GDM1 (cell line): Measurements from ENCODE around the gene RAD50.
"Not testable (repeated sequence)": the region's sequence is repeated elsewhere in the genome, so short reads cannot be mapped to it uniquely, and the experiment has no call there.

ENCODE experiments used
- DNase-seq: peaks from one replicate; lab custom pipeline; 2025; lab: John Stamatoyannopoulos, UW

The RAD50 gene

DNA sequence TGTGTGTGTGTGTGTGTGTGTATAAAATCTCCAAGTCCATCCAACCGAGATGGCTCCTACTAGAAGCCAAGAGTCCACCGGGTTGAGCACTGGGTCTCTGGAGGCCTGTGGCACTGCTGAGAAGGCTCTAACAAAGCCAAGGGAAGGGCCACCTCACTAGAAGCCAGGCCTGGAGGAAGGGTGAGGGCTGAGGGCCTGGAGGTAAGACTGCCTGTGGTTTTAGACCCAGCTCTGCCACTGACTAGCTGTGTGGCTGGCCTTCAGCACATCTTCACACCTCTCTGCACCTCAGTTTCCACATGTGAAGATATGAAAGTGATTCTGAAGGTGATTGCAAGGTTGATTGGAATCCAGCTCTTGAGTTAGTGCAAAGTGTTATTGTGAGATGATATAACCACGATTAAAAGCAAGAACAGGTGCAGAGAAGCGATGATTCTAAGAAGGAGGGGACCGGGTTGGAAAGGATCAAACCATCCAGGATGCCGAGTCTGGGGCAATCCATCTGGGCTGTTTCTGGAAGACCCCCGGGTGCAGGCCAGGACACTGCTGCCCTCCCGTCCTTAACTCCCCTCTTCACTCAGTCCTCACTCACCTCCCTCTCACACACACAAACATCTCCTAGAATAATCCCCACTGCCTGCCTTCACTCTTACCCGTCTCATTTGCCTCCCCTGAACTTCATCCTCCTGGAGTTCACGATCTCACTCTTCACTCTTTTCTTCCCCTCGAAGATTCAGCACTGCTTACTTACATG lies 119.3 kb downstream of the RAD50 start:
- no peak for DNase-seq

DNA sequence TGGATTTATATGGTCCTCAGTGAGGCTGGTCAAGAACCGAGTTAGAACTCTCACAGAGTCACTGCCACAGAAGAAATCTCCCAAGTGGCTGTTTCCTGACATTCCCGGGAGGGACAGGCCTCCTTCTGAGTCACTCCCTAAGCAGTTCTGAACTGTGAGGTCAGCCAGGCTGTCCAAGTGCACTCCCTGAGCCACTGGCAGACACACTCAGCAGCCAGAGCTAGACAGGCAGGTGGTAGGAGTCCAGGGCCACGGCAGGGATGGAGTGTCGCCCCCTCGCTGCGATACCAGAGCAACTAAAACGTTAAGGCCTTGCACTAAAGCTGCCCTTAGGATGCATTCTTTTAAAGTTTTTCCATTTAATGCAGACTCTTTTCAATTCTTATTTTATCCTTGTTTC lies 120.4 kb downstream of the RAD50 start:
- no peak for DNase-seq

DNA sequence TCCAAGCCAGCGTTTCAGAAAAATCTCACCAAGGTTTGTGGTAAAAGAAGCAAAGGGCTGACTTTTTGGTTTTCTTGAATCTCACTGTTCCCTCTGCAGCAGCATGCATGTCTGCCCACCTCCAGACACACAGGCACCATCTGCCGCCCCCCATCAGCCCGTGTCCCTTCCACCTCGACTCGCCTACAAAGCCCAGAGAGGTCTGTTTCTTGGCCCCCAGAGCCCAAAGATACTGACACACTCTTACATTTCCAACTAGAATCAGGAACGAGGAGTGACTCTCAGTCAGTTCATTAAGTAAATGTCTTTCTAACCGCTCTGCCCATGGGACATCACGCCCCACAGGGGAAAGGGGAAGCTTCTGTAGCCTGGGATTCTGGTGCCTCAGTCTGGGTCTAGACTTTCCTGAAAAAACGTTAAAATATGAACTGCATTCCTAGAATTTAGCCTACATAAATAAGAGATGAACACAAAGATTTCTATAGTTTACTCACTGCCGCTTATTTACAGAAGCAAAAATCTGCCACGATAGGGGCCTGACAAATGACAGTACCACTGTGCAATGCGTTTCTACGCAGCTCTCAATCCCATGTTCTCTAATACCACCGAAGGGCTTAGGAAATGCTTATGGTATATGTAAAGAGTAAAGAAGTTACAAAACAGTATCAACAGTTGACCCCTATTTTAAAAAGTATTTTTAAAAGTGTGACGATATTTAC lies 121.1 kb downstream of the RAD50 start:
- DNase-seq, result no peak

DNA sequence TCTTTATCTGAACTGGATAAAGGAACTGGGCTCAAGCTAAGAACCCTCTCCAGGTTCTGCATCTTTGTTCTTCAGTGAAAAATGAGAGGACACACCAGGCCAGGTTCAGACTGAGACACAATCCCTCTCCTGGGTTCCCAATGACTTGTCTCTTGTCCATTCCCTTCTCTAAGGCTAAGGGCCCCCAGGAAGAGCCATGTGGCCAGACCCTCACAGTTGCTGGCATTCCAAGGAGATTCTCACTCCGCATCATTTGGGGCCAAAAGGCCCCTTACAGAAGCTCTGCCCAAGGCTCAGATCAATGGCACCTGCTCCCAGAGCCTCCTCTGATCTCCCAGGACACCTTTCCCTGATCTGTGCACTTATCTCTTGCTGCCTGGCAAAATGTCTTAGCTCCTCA lies 122.0 kb downstream of the RAD50 start:
- no peak for DNase-seq

DNA sequence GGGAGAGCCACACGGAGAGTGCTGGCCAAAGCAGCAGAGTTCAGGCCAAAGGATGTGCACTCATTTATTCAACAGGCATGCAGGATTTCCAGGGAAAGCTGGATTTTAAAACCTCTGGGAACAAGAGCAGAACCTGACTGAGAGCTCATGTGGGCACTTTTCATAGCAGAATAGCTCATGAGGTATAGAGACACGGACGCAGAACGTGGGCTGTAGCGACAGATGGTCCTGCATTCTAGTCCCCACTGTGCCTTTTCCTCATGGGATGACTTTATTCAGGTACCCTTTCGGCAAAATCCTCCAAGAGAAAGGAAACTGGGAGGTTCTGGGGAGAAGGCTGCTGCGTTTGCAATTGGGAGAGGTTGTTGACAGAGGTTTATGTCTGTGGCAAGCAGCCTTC lies 122.4 kb downstream of the RAD50 start:
- no peak for DNase-seq

DNA sequence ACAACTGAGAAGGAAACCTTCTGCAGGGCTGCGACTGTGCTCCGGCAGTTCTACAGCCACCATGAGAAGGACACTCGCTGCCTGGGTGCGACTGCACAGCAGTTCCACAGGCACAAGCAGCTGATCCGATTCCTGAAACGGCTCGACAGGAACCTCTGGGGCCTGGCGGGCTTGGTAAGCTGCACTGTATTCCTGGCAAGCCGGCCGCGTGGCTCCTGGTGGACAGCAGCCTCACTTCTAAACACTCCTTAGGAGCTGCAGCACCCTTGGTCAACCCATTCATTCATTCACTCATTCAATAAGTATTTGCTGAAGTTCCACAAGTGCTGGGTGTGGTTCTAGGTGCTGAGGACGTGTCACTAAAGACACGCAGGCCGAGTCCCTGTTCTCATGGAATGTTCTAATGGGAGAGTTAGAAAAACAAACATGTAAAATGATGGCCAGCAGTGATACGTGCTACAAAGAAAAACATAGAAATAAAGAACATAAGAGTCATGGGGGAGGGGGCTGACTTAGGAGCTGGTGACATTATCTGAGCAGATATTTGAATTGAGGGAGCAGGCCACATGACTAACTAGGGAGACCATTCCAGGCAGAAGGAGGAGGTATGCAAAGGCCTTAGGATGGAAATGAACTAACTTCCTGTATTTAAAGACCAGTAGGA lies 123.1 kb downstream of the RAD50 start:
- DNase-seq, result no peak

DNA sequence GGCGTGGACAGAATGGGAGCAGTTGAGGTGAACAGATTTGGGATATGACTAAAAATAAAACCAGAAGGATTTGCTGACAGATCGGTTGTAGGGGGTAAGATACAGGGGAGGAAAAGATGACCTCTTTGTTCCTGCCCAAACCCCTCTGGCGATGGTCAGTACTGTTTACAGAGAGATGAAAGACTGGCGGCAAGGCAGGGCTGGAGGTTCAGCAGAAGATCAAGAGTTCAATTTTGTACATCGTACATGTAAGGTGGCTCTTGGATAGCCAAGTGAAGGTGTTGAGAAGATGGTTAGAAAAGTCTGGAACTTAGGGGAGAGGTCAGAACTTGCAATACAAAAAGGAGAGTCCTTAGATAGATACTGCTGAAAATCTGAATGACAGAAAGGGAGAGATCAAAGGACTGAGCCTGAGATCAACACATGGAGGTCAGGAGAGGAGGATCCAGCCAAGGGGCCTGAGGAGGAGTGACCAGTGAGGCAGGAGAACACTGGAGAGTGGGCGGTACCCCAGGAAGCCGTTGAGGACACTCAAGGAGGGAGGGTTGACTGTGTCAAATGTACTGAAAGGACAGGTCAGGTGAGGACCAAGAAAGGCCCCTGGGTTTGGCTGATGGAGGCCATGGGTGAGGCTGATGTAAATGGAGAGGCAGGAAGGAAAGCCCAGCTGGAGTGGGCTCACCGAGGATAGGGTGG lies 124.2 kb downstream of the RAD50 start:
- DNase-seq, result no peak

DNA sequence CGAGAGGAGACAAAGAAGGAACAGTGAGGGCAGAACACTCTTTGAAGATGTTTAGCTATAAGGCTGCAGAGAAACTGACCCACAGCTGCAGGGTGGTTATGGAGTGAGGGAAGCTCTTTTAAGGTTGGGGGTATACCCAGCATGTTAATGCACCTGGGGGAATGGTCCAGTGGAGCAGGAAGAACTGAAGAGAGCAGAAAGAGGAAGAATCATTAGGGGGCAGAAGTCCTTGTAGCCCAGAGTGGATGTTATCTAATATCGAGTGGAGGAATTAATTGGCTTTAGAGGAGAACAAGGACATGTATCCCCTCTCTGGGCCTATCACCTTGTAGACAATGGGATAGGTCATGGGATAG lies 124.7 kb downstream of the RAD50 start:
- no peak for DNase-seq

DNA sequence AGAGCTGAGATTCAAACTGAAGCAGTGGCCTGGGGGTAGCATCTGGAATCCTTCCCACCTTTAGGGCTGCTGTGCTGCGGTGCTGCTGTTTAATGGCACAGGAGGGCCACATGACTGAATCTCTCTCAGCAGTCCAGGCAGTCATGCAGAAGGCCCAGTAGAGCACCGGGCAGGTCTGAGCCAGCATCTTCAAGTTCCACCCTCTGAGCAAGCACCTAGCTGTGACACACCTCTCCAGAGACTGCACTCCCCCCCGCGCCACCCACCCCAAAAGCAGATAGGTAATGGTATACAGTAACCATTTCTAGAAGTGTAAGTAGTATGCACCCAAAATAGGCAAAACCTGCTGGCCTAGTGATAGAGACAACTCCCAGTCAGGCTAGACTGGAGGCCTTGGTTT lies 125.2 kb downstream of the RAD50 start:
- DNase-seq, result no peak

DNA sequence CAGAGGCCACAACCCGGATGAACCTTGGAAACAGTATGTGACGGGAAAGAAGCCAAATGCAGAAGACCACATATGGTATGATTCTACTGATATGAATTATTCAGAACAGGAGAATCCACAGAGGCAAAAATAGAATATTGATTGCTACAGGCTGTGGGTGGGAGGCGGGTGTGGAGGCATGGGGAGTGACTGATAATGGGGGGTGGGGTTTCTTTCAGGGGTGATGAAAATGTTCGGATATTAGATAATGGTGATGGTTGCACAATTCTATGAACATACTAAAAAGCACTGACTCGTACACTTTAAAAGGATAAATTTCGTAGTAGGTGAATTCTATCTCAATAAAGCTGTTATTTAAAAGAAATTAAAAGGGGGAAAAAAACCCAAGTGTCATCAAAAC lies 127.7 kb downstream of the RAD50 start:
- no peak for DNase-seq

DNA sequence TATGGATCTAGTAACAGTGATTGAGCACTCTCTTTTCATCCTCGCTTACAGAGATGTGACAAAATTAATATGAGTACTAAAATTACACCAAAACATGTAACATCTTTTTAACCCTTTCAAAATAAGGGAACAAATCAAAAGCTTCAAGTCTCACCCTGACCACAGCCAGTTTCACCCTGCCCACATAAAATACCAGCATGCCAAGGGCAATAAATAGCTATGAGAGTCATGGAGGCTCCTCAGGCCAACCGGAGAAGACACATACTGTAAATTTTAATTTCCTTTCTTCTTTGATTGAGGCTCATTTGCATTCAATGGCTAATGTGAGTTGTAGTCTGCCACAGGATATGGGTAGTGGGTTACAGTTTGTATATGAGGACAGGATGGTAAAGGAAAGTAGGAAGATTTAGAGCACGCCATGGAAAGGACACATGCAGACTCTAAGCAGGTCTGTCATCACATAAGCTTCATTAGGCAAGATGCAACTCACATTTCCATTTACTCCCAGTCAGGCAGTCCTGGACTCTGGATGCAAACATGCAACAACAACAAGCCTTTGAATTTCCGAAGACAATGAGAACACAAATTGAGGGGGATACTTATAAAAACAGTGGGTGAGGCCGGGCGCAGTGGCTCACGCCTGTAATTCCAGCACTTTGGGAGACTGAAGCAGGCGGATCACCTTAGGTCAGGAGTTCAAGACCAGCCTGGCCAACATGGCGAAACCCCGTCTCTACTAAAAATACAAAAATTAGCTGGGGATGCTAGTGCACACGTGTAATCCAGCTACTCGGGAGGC lies 128.3 kb downstream of the RAD50 start:
- DNase-seq, result no peak

DNA sequence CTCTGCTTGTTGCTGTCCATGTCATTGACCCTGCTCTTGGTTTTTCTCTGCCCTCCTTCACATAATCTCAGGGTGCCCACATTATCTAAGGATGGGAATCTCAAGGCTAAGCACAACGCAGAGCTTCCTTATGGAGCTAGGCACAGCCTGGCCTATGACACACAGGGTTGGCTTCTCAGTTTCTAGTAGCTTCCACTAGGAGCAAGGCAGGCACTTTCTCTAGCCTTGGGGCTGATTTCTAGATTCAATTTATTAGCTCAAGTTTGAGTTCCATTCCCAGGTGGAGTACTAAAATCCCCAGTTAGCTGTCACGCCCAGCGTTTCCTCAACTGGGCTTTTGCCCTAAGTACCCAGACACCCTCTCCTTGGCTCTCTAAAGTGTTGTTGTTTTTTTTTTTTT lies 129.4 kb downstream of the RAD50 start:
- no peak for DNase-seq

DNA sequence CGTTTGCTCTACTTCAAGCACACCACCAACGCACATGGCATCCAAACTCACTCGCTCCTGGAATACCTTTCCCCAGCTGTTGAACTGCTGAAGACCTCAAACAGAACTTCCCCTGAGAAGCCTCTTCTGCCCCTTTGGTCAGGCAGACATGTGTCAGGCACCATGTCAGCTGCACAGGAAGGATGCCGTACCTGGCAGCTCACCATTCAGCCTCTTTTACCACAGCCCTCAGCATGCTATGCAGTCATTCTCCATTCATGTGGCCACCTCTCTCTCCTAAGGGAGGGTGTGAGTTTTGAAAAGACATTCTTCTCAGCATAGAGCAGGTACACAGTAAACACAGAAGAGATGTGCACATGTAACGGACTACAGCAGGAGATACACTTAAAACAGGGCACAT lies 131.2 kb downstream of the RAD50 start:
- no peak for DNase-seq

DNA sequence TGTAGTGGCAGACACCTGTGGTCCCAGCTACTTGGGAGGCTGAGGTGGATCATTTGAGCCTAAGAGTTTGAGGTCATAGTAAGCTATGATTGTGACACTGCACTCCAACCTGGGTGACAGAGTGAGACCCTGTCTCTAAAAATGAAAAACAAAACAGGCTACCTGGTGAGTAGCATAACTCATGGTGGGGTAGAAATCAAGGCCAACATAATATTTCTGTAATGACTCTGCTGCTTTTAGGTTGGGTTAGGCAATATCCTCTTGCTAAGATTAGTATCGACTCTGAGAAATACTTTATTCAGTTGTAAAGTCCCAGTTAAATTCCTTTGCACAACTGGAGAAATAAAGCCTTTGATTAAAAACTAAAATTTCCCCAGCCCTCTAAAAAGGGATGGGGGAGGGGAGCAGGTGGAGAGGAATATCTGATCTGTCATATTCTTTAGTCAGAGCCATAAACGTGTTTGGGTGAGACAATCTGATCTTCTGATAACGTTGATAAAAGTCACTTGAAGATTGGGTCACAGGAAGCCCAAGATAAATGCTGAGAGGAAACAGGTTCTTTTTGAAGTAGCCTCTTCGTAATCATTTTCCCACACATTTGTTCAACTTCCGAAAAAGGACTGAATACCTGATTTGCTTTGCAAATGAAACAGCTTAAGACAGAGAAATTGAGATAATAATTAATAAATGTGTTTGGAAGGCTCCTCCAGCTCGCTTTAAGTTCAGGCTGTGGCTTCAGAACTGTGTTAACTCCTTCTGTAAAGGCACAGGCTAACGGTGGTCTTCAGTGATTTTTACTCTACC lies 132.0 kb downstream of the RAD50 start:
- DNase-seq, result no peak

DNA sequence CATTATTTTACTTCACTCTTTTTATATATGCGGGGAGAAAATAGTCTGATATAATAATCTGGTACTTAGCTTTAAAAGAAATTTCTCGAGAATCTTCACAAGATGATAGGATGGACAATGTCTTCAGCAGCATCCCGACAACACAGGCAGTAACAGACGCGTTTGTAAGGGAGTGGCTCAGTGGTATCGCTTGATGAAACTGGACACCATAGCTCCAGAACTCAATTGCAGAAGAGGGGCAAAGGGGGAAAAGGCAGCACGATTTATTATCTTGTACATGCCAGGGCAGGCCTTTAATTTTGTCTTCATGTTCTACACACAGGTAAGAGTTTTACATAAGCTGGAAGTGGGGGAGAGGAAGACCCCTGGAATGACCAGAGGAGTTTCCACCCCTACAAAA lies 132.7 kb downstream of the RAD50 start:
- no peak for DNase-seq

DNA sequence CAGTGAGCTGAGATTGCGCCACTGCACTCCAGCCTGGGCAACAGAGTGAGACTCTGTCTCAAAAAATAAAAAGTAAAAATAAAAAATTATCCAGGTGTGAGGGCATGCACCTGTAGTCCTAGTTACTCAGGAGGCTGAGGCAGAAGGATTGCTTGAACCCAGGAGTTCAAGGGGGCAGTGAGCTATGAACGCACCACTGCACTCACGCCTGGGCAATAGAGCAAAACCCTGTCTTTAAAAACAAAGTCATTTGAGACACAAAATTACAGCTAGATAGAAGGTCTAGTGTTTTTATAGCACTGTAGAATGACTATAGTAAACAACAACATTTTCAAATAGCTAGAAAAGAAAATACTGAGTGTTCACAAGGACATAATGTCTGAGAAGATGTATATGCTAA lies 133.4 kb downstream of the RAD50 start:
- no peak for DNase-seq

DNA sequence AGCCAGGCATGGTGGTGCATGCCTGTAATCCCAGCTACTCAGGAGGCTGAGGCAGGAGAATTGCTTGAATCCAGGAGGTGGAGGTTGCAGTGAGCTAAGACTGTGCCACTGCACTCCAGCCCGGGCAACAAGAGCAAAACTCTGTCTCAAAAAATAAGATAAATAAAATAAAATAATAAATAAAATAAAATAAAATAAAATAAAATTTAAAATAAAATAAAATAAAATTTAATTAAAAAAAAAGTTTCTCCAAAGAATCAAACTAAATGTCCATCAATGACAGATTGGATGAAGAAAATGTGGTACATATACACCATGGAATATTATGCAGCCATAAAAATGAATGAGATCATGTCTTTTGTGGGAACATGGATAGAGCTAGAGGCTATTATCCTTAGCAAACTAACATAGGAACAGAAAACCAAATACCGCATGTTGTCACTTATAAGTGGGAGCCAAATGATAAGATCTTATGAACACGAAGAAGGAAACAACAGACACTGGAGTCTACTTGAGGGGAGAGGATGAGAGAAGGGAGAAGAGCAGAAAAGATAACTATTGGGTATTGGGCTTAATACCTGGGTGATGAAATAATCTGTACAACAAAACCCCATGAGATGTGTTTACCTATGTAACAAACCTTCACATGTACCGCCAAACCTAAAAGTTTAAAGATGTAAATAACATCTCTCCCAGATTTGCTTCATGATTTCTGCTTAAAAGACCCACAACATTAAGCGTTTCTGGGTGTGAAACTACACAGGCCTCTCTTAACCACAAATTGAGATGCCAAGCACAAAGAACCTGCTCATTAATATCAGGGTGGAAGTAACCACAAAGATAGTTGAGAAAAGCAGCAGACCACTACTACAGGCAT lies 135.2 kb downstream of the RAD50 start:
- not testable (repeated sequence) for DNase-seq

DNA sequence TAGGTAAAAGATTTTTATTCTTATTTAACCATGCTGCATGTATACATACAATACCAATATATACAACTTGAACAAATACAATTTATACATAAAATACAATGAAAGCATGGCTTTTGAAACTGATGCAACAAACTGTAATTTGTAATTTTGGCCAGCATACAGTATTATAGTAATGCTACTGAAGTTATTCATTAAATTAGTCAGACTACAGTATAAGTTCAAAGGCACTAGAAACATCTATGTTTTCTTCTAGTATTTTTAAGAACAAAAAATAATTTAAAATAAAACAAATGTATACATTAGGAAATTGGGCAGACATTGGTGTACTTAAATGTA lies 135.8 kb downstream of the RAD50 start:
- no peak for DNase-seq
